ENCODE measurements around the gene ENKUR.

ENKUR gene

GRCh38 chr10:24938076-24938475 is 77.9 kb downstream of the ENKUR start:
- no peak for TF ChIP-seq CTCF (IDR thresholded peaks at IDR 0.05; ENCODE audit: borderline replicate concordance, extremely low read depth, low read length, poor library complexity, severe bottlenecking)
- no peak for TF ChIP-seq EZH2 (IDR thresholded peaks at IDR 0.05; ENCODE audit: borderline replicate concordance, low read depth, low read length, severe bottlenecking)
- no peak overlapping the region for H3K27ac ChIP-seq (ENCODE audit: low read length)
- DNase-seq (no peak), ATAC-seq (ENCODE audit: insufficient read depth, low read depth) (no peak)
- no peak overlapping the region for H3K4me2 ChIP-seq (ENCODE audit: insufficient read depth, low read length)
- H2AFZ ChIP-seq (ENCODE audit: low read depth, low read length), result no peak overlapping the region
- no peak overlapping the region for H3K4me3 ChIP-seq (ENCODE audit: low read depth in 1 of 2, low read length in 2 of 2)
- H3K36me3 ChIP-seq (ENCODE audit: insufficient read depth, low read length), result 0 out of 2 replicates have a peak, but pooled peaks cover 3% of the 10 kb centered on the region
- H4K20me1 ChIP-seq (ENCODE audit: insufficient read depth, low read length), result no peaks in the 10 kb centered on the region
- no peaks in the 10 kb centered on the region for H3K4me1 ChIP-seq (ENCODE audit: insufficient read depth, low read length)
- no peak overlapping the region for H3K9ac ChIP-seq (ENCODE audit: low read depth, low read length)
- no peaks in the 10 kb centered on the region for H3K27me3 ChIP-seq (ENCODE audit: insufficient read depth, low read length, poor library complexity)
- no peaks in the 10 kb centered on the region for H3K79me2 ChIP-seq (ENCODE audit: insufficient read depth, low read length)
- H3K9me3 ChIP-seq (ENCODE audit: insufficient read depth, low read length, severe bottlenecking), result no peaks in the 10 kb centered on the region

GRCh38 chr10:24935504-24936292 is 80.3 kb downstream of the ENKUR start:
- no peaks in the 10 kb centered on the region for H3K27me3 ChIP-seq (ENCODE audit: insufficient read depth, low read length, poor library complexity)
- no peaks in the 10 kb centered on the region for H3K9me3 ChIP-seq (ENCODE audit: insufficient read depth, low read length, severe bottlenecking)
- H3K9ac ChIP-seq (ENCODE audit: low read depth, low read length), result no peak overlapping the region
- no peak overlapping the region for H3K27ac ChIP-seq (ENCODE audit: low read length)
- DNase-seq, result no peak
- H3K79me2 ChIP-seq (ENCODE audit: insufficient read depth, low read length), result no peaks in the 10 kb centered on the region
- no peak for ATAC-seq (ENCODE audit: insufficient read depth, low read depth)
- no peak overlapping the region for H2AFZ ChIP-seq (ENCODE audit: low read depth, low read length)
- H3K4me2 ChIP-seq (ENCODE audit: insufficient read depth, low read length), result no peak overlapping the region
- no peaks in the 10 kb centered on the region for H3K4me1 ChIP-seq (ENCODE audit: insufficient read depth, low read length)
- no peaks in the 10 kb centered on the region; the same call in 1 of the 2 replicates for H4K20me1 ChIP-seq (ENCODE audit: insufficient read depth, low read length)
- no peak overlapping the region for H3K4me3 ChIP-seq (ENCODE audit: low read depth in 1 of 2, low read length in 2 of 2)
- TF ChIP-seq CTCF (IDR thresholded peaks at IDR 0.05; ENCODE audit: borderline replicate concordance, extremely low read depth, low read length, poor library complexity, severe bottlenecking), result peak; percentile 26
- no peak for TF ChIP-seq EZH2 (IDR thresholded peaks at IDR 0.05; ENCODE audit: borderline replicate concordance, low read depth, low read length, severe bottlenecking)
- 0 out of 2 replicates have a peak, but pooled peaks cover 3% of the 10 kb centered on the region for H3K36me3 ChIP-seq (ENCODE audit: insufficient read depth, low read length)

All from DND-41 (cell line).